ENCODE data around the gene SLC22A23. TPM values are rescaled to one million over a fixed set of nuclear protein-coding genes. Genes with fewer than 3 reads are reported as not detected.

SLC22A23 gene
- total and polyA plus RNA-seq, 2 donors (not counting 1 experiment from before 2014, with no cell fraction given) = 0.18 to 1.4 TPM

- CTCF ChIA-PET = no interaction called here
- Mint-ChIP-seq H3K4me3 (no peak overlapping the region), H3K27me3 (no peaks in the 10 kb centered on the region), H3K4me1 (peaks cover 11% of the 10 kb centered on the region), H3K27ac (no peak overlapping the region), H3K9me3 (ENCODE audit: insufficient read depth) (no peaks in the 10 kb centered on the region)
- Histone ChIP-seq H3K4me2 (replicated peaks; ENCODE audit: low read depth, low read length, poor library complexity, severe bottlenecking) (no peak overlapping the region), H3K4me3 (ENCODE audit: control extremely low read depth in 1 of 5, extremely low read depth in 1 of 5, insufficient read depth in 1 of 5, low read depth in 2 of 5, low read length in 4 of 5) (no peak overlapping the region), H3K36me3 (replicated peaks in 1 of 2; ENCODE audit: control extremely low read depth in 1 of 2, control insufficient read depth in 1 of 2, extremely low read depth in 1 of 2, insufficient read depth in 2 of 2, low read length in 1 of 2) (peaks cover 0 to 48% of the 10 kb centered on the region in 2 experiments), H4K20me1 (ENCODE audit: control insufficient read depth, insufficient read depth, low read length, poor library complexity, severe bottlenecking) (peaks cover 70% of the 10 kb centered on the region), H3K27ac (ENCODE audit: low read length in 2 of 2) (no peak overlapping the region), H3K27me3 (replicated peaks in 1 of 4; ENCODE audit: control extremely low read depth in 1 of 4, control insufficient read depth in 3 of 4, insufficient read depth in 4 of 4, low read length in 3 of 4) (no peaks in the 10 kb centered on the region), H3K9me3 (ENCODE audit: control extremely low read depth in 1 of 3, control insufficient read depth in 2 of 3, insufficient read depth in 1 of 3, low read length in 2 of 3) (no peaks in the 10 kb centered on the region), H3K9ac (ENCODE audit: low read length) (no peak overlapping the region), H3K79me2 (ENCODE audit: control insufficient read depth, insufficient read depth, low read length) (peaks cover 54% of the 10 kb centered on the region), H2AFZ (ENCODE audit: insufficient read depth, low read depth, low read length, poor library complexity, severe bottlenecking) (no peak overlapping the region), H3K4me1 (ENCODE audit: control insufficient read depth in 2 of 2, insufficient read depth in 2 of 2, low read length in 2 of 2) (no peaks in the 10 kb centered on the region)
- no peak for DNase-seq
- ATAC-seq (ENCODE audit: low read depth) = no peak
- WGBS (ENCODE audit: insufficient coverage) = 100% methylated on average over 1 of the region's 5 CpGs
- TF ChIP-seq EZH2 (IDR thresholded peaks at IDR 0.05; ENCODE audit: borderline replicate concordance, insufficient read depth, low read depth, low read length, poor library complexity, severe bottlenecking) = no peak
- no peak for TF ChIP-seq CTCF (IDR thresholded peaks at IDR 0.05)
- POLR2A ChIA-PET = no interaction called here
- intact Hi-C loops (cut with micrococcal nuclease) = no loop called here
Measured at GRCh38 chr6:3267162-3267561, 189.7 kb downstream of the SLC22A23 start.

DNA sequence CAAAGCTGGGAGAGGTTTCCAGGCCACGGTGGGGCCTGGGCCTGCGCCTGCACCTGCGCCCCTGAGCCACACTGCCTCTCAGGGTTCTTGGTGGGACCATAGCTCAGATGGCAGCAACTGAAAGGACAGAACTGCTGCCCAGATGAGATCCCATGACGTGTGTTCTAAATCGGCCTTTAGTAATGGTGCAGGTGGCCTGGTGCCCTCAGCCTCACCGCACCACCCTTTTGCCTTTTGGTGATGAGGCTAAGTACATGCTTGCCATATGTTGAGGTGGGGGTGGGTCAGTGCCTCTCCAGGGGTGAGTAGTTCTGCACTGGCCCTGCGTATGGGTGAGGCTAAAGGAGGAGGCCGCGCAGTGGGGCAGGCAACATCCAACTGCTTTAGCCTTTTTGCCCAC, 190.7 kb downstream of the SLC22A23 start:
- no peak overlapping the region for H3K9ac ChIP-seq (ENCODE audit: low read length)
- no peak for ATAC-seq (ENCODE audit: low read depth)
- no peaks in the 10 kb centered on the region for H3K9me3 Mint-ChIP-seq (ENCODE audit: insufficient read depth)
- H3K9me3 ChIP-seq (ENCODE audit: control extremely low read depth in 1 of 3, control insufficient read depth in 2 of 3, insufficient read depth in 1 of 3, low read length in 2 of 3) = no peaks in the 10 kb centered on the region
- intact Hi-C loops (cut with micrococcal nuclease) = no loop called here
- H3K27ac ChIP-seq (ENCODE audit: low read length in 2 of 2) = no peak overlapping the region
- WGBS (ENCODE audit: insufficient coverage) = 55% methylated on average over 9 of the region's 9 CpGs
- peaks cover 79% of the 10 kb centered on the region for H4K20me1 ChIP-seq (ENCODE audit: control insufficient read depth, insufficient read depth, low read length, poor library complexity, severe bottlenecking)
- H3K36me3 ChIP-seq (replicated peaks in 1 of 2; ENCODE audit: control extremely low read depth in 1 of 2, control insufficient read depth in 1 of 2, extremely low read depth in 1 of 2, insufficient read depth in 2 of 2, low read length in 1 of 2) = peaks cover 0 to 44% of the 10 kb centered on the region in 2 experiments
- no peak overlapping the region for H3K4me3 Mint-ChIP-seq
- H3K4me3 ChIP-seq (ENCODE audit: control extremely low read depth in 1 of 5, extremely low read depth in 1 of 5, insufficient read depth in 1 of 5, low read depth in 2 of 5, low read length in 4 of 5) = no peak overlapping the region
- no peak for DNase-seq
- peaks cover 6 to 9% of the 10 kb centered on the region in 2 donors for H3K4me1 ChIP-seq (ENCODE audit: control insufficient read depth in 2 of 2, insufficient read depth in 2 of 2, low read length in 2 of 2)
- H3K27ac Mint-ChIP-seq = no peak overlapping the region
- H3K27me3 ChIP-seq (replicated peaks in 1 of 4; ENCODE audit: control extremely low read depth in 1 of 4, control insufficient read depth in 3 of 4, insufficient read depth in 4 of 4, low read length in 3 of 4) = no peaks in the 10 kb centered on the region
- H2AFZ ChIP-seq (ENCODE audit: insufficient read depth, low read depth, low read length, poor library complexity, severe bottlenecking) = no peak overlapping the region
- H3K27me3 Mint-ChIP-seq = no peaks in the 10 kb centered on the region
- H3K4me2 ChIP-seq (replicated peaks; ENCODE audit: low read depth, low read length, poor library complexity, severe bottlenecking) = no peak overlapping the region
- ChIA-PET POLR2A (no interaction called here), CTCF (interaction anchor here (1.0 kb wide), 1 partner anchor 466 kb away, joined by 3 read pairs; no protein-coding TSS in a partner anchor)
- H3K79me2 ChIP-seq (ENCODE audit: control insufficient read depth, insufficient read depth, low read length) = peaks cover 64% of the 10 kb centered on the region
- TF ChIP-seq CTCF (IDR thresholded peaks at IDR 0.05) = no peak
- peaks cover 21% of the 10 kb centered on the region for H3K4me1 Mint-ChIP-seq
